Measurements from ENCODE around the gene CDIP1.

CDIP1 gene

DNA sequence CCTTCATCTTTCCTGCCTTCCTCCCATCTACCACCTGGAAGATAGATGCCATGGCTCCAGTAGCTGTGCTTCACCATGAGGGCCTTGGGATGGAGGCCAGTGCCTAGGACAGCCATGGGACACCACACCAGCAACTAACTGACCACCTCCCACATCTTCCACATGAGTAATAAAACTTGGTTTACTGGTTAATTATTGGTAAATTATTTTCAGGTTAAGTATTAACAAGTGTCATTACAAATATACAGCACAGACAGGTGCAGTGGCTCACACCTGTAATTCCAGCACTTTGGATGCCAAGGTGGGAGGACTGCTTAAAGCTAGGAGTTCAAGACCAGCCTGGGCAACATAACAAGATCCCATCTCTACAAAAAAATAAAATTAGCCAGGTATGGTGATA lies 14.0 kb downstream of the CDIP1 start:
- DNase-seq (ENCODE audit: low read depth) = no peak
- TF ChIP-seq, protein P1, sequence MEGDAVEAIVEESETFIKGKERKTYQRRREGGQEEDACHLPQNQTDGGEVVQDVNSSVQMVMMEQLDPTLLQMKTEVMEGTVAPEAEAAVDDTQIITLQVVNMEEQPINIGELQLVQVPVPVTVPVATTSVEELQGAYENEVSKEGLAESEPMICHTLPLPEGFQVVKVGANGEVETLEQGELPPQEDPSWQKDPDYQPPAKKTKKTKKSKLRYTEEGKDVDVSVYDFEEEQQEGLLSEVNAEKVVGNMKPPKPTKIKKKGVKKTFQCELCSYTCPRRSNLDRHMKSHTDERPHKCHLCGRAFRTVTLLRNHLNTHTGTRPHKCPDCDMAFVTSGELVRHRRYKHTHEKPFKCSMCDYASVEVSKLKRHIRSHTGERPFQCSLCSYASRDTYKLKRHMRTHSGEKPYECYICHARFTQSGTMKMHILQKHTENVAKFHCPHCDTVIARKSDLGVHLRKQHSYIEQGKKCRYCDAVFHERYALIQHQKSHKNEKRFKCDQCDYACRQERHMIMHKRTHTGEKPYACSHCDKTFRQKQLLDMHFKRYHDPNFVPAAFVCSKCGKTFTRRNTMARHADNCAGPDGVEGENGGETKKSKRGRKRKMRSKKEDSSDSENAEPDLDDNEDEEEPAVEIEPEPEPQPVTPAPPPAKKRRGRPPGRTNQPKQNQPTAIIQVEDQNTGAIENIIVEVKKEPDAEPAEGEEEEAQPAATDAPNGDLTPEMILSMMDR (IDR thresholded peaks at IDR 0.05; ENCODE audit: low read depth, low read length, missing control alignments) = no peak
- no peak overlapping the region for H3K4me3 ChIP-seq (ENCODE audit: low read depth, low read length)

DNA sequence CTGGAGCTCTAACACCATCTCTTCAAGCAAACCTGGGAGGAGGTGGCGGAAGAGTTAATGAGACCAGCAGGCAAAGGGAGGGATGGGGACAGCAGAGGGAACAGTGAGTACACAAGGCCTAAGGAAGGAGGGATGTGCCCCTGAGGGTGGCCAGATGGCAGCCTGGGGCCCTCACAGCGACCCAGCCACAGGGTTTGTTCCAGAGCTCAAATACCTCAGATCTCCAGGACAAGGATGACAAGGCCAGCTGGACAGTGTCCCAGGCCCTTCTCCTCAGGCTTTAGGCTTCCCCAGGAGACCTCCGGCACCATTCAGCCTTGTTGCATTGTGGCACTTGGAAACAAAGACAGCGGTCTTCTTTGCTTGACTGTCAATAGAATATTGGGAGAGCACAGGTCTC lies 14.9 kb downstream of the CDIP1 start:
- TF ChIP-seq, protein P1 (IDR thresholded peaks at IDR 0.05; ENCODE audit: low read depth, low read length, missing control alignments) = no peak
- no peak for DNase-seq (ENCODE audit: low read depth)
- H3K4me3 ChIP-seq (ENCODE audit: low read depth, low read length) = no peak overlapping the region

DNA sequence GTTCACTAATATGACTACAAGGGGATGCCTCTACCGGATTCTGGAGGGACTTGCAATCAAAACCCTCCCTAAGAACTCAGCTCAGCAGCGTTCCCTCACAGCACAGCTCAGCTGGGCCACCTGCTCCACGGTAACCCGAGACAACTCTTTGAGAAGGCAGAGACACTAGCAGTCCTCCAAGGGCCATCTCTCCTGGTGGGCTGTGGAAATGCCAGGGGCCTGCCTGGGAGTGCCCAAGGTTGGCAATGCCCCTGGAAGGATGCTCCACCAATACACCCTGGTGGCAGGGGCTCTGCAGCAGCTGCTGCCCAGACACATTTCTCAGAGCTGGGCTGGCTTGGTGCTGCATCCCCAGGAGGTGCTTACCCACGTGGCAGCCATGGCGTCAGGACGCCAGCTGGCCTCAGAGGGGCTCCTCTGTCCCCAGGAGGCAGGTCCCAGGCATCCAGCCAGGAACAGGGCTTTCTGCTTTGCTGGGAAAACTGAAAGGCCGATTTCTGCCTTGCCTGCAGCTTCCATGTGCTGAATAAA lies 16.5 kb downstream of the CDIP1 start:
- no peak for DNase-seq (ENCODE audit: low read depth)
- H3K4me3 ChIP-seq (ENCODE audit: low read depth, low read length) = no peak overlapping the region
- TF ChIP-seq, protein P1 (IDR thresholded peaks at IDR 0.05; ENCODE audit: low read depth, low read length, missing control alignments) = no peak

DNA sequence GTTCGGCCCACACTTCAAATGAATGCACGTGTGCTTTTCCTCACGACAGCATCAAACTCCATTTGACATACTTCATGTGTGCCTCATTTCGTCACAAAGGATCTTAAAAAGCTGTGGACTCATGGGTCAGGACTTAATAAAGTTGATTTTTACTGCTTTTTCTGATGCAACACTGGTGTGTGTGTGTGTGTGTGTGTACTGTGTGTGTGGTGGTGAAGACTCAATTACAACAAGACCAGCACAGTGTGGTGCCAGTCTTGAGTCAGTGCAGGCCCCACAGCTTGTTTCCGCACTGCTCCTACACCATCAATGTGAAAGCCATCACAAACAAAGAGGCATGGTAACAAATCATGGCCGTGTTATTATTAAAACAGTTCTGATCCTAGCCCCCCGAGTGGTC lies 17.7 kb downstream of the CDIP1 start:
- no peak for DNase-seq (ENCODE audit: low read depth)
- H3K4me3 ChIP-seq (ENCODE audit: low read depth, low read length) = no peak overlapping the region
- TF ChIP-seq, protein P1 (IDR thresholded peaks at IDR 0.05; ENCODE audit: low read depth, low read length, missing control alignments) = no peak

DNA sequence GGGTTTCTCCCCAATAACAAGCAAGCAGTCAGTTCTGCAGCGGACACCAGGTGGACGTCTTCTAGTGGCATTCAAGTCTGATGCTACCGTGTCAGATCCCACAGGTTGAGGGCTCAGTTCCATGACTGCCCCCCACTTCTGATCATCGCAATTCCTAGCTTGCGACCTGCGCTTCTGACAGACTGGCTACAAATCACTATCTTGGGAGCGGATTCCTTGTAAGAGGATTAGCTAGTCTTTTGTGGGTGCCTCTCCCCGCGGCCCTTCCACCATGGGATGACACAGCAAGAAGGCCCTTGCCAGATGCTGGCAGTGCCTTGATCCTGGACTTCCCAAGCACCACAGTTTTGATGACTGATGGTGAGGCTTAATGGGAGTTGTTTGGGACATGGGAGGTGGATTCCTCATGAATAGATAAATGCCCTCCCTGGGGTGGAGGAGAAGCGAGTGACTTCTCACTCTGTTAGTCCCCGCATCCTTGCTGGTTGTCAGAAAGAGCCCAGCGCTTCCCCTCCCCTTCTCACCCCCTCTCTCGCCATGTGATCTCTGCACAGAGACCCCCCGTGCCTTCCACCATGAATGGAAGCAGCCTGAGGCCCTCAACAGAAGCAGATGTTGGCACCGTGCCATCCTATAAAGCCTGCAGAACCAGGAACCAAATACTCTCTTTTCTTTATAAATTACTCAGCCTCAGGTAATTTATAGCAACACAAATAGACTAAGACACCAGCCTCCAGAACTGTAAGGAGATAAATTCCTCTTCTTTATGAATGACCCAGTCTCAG lies 19.1 kb downstream of the CDIP1 start:
- TF ChIP-seq, protein P1 (IDR thresholded peaks at IDR 0.05; ENCODE audit: low read depth, low read length, missing control alignments) = no peak
- DNase-seq (ENCODE audit: low read depth) = no peak
- no peak overlapping the region for H3K4me3 ChIP-seq (ENCODE audit: low read depth, low read length)

DNA sequence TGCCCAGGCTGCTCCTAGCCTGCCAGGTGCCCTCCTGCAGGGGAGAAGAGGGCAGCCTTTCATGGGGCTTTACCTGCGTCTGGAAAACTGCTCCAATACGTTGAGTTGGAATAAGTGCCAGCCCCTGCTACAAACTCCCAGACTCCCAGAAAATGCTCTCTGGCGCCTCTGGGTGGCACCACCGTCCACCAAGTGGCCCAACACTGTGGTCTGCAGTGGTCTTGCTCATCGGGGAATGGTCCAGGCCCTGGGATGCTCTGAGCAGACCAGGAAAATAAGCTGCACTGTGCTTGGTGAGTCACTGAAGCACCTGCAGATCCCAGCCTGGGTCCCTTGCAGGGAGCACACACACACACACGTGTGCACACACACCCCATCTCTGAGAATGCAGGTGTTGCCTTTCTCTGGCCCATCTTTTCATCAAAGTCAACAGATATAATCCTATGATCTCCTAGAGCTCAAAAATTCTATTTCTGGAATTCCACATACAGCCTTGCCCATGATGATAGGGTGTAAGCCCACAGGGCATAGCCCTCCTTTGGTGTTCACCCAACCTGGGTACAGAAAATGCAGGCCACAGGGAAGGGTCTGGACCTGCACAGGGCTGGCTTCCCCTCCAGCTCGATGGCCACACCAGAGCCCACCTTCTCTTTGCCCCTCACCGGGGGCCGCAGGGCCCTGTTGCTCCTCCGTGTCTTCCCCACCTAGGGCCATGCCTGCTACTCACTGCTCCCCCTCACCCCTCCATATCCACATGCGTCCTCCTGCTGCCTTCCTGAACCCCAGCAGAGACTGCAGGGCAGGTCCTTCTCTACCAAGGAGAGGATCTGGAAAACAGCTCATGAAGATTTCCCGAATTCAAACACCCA lies 20.5 kb downstream of the CDIP1 start:
- no peak overlapping the region for H3K4me3 ChIP-seq (ENCODE audit: low read depth, low read length)
- TF ChIP-seq, protein P1 (IDR thresholded peaks at IDR 0.05; ENCODE audit: low read depth, low read length, missing control alignments) = peak; percentile 63
- DNase-seq (ENCODE audit: low read depth) = no peak
